Vagina (tissue), 2 donors: ENCODE measurements around the gene DCDC2.
"Not testable (repeated sequence)": the region's sequence is repeated elsewhere in the genome, so short reads cannot be mapped to it uniquely, and the experiment has no call there.

Experiments used
- CTCF ChIP-seq, 3 experiments: fragments of 450-650 bp in 2 of 3; fragments of 200-600 bp in 1 of 3; sonication (generic) in 1 of 3; IDR thresholded peaks; one replicate each; pipeline ENCODE4 v1.5.1; 2017 to 2019; ENCODE audit warnings: antibody characterized with exemption in 3 of 3, mild to moderate bottlenecking in 2 of 3, moderate library complexity in 2 of 3
- POLR2A ChIP-seq, 2 donors: fragments of 450-650 bp; IDR thresholded peaks; one replicate each; pipeline ENCODE4 v1.6.1; 2017; ENCODE audit warnings: antibody characterized with exemption in 2 of 2, mild to moderate bottlenecking in 2 of 2, moderate library complexity in 2 of 2
- POLR2AphosphoS5 ChIP-seq, 2 donors: sonication (generic); formaldehyde crosslinking; IDR thresholded peaks; one replicate each; pipeline ENCODE4 v1.9.0; 2017; ENCODE audit warnings: antibody characterized with exemption in 2 of 2, mild to moderate bottlenecking in 2 of 2, low read depth in 1 of 2; ENCODE audit not compliant: insufficient read depth in 1 of 2

- TF ChIP-seq CTCF (IDR thresholded peaks at IDR 0.05); POLR2AphosphoS5 (IDR thresholded peaks at IDR 0.05; ENCODE audit: insufficient read depth in 1 of 2, low read depth in 1 of 2); POLR2A (IDR thresholded peaks at IDR 0.05): not testable (repeated sequence)
Observed at GRCh38 chr6:24384369-24385130, 26.7 kb upstream of the DCDC2 start.
